ENCODE data around the gene MAST4. TPM values are rescaled to one million over a fixed set of nuclear protein-coding genes. Genes with fewer than 3 reads are reported as not detected.

Gene MAST4
- total RNA-seq, 2 donors from 2014 or later = 11.0 to 11.5 TPM

DNA sequence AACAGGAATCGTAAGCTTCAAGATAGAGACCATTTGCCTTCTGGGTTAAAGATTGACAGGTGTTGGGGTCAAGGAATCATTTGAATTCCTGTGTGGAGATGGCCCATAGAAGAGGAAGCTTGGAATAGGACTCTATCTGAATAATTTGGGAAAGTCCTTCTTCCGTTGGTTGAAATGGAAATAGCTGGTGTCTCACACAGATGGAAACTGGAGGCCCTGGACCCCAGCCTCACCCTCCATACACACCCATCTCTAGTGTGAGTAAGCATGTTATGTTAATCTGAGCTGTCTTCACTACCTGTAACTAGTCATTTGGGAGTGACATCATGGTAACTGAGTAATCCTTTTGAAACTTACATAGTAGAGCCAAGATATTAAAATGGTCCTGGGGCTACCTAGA lies 416.0 kb downstream of the MAST4 start:
- Histone ChIP-seq H3K27me3 (ENCODE audit: control insufficient read depth, insufficient read depth, low read length, poor library complexity, severe bottlenecking) (no peaks in the 10 kb centered on the region), H3K36me3 (ENCODE audit: control insufficient read depth, insufficient read depth, low read length) (no peaks in the 10 kb centered on the region), H3K4me3 (ENCODE audit: low read length) (no peak overlapping the region), H3K9ac (ENCODE audit: extremely low read depth, low read length, poor library complexity, severe bottlenecking) (no peak overlapping the region), H3K9me3 (ENCODE audit: control insufficient read depth, low read length) (no peaks in the 10 kb centered on the region), H3K27ac (ENCODE audit: low read depth, low read length) (no peak overlapping the region), H3K4me1 (ENCODE audit: control insufficient read depth, insufficient read depth, low read length) (peaks cover 15% of the 10 kb centered on the region)
- WGBS, 2 experiments (ENCODE audit: insufficient coverage in 1 of 2, insufficient read length in 1 of 2) = 79 to 100% methylated on average over 1 of the region's 2 CpGs
- TF ChIP-seq, protein P1, sequence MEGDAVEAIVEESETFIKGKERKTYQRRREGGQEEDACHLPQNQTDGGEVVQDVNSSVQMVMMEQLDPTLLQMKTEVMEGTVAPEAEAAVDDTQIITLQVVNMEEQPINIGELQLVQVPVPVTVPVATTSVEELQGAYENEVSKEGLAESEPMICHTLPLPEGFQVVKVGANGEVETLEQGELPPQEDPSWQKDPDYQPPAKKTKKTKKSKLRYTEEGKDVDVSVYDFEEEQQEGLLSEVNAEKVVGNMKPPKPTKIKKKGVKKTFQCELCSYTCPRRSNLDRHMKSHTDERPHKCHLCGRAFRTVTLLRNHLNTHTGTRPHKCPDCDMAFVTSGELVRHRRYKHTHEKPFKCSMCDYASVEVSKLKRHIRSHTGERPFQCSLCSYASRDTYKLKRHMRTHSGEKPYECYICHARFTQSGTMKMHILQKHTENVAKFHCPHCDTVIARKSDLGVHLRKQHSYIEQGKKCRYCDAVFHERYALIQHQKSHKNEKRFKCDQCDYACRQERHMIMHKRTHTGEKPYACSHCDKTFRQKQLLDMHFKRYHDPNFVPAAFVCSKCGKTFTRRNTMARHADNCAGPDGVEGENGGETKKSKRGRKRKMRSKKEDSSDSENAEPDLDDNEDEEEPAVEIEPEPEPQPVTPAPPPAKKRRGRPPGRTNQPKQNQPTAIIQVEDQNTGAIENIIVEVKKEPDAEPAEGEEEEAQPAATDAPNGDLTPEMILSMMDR (conservative IDR thresholded peaks at IDR 0.05) = no peak
- Mint-ChIP-seq H3K36me3 (ENCODE audit: low read depth) (no peaks in the 10 kb centered on the region), H3K9me3 (no peaks in the 10 kb centered on the region), H3K4me1 (peaks cover 31% of the 10 kb centered on the region), H3K27ac (no peak overlapping the region), H3K27me3 (ENCODE audit: insufficient read depth) (no peaks in the 10 kb centered on the region), H3K4me3 (no peak overlapping the region)
- DNase-seq = no peak

DNA sequence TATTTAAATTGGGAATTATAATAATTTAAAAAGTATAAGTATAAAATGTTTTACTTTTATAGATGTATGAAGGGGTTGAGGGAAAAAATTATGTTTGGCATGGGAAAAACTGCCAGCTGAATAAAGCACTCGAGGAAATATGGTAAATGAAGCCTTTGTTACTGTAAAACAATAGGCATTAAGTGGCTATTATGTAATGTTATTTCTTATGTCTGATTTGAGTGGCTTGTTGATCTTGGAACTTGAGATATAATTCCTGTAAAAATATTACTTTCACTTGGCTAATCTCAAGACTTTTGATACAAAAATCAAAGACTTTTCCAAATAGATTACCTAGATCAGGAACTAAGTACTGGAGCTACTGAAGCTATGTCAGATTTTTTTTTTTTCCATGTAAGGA lies 417.5 kb downstream of the MAST4 start:
- Histone ChIP-seq H3K4me3 (ENCODE audit: low read length) (no peak overlapping the region), H3K27ac (ENCODE audit: low read depth, low read length) (no peak overlapping the region), H3K4me1 (ENCODE audit: control insufficient read depth, insufficient read depth, low read length) (peaks cover 15% of the 10 kb centered on the region), H3K36me3 (ENCODE audit: control insufficient read depth, insufficient read depth, low read length) (no peaks in the 10 kb centered on the region), H3K9me3 (ENCODE audit: control insufficient read depth, low read length) (no peaks in the 10 kb centered on the region), H3K9ac (ENCODE audit: extremely low read depth, low read length, poor library complexity, severe bottlenecking) (no peak overlapping the region), H3K27me3 (ENCODE audit: control insufficient read depth, insufficient read depth, low read length, poor library complexity, severe bottlenecking) (no peaks in the 10 kb centered on the region)
- Mint-ChIP-seq H3K36me3 (ENCODE audit: low read depth) (no peaks in the 10 kb centered on the region), H3K27me3 (ENCODE audit: insufficient read depth) (no peaks in the 10 kb centered on the region), H3K4me3 (no peak overlapping the region), H3K27ac (no peak overlapping the region), H3K9me3 (no peaks in the 10 kb centered on the region), H3K4me1 (peaks cover 31% of the 10 kb centered on the region)
- TF ChIP-seq, protein P1 (conservative IDR thresholded peaks at IDR 0.05) = no peak
- 67 to 75% methylated on average over 1 of the region's 1 CpG for WGBS, 2 experiments (ENCODE audit: insufficient coverage in 1 of 2, insufficient read length in 1 of 2)
- DNase-seq = no peak

DNA sequence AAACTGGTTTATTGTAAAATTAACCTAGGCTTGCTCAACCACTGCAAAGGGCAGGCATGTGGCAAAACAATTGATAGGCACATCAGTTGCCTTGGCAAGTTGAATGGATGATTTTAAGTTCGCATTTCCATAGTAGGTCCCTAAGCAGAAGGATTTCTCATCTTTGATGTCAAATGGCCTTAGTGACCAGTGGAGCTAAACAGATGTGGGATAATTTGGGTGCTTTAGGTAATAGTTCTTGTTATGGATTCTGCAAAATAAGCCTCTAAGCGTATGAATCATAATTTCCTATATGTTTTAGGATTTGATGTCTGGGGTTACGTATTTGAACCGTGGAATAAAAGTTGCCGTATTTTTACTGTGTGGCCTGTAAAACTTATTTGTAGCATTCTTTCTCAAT lies 418.0 kb downstream of the MAST4 start:
- WGBS, 2 experiments (ENCODE audit: insufficient coverage in 1 of 2, insufficient read length in 1 of 2) = 93 to 97% methylated on average over 2 to 5 of the region's 5 CpGs
- TF ChIP-seq, protein P1 (conservative IDR thresholded peaks at IDR 0.05) = no peak
- no peak overlapping the region for H3K9ac ChIP-seq (ENCODE audit: extremely low read depth, low read length, poor library complexity, severe bottlenecking)
- H3K4me3 ChIP-seq (ENCODE audit: low read length) = no peak overlapping the region
- no peaks in the 10 kb centered on the region for H3K9me3 ChIP-seq (ENCODE audit: control insufficient read depth, low read length)
- H3K9me3 Mint-ChIP-seq = no peaks in the 10 kb centered on the region
- no peaks in the 10 kb centered on the region for H3K36me3 Mint-ChIP-seq (ENCODE audit: low read depth)
- no peak overlapping the region for H3K27ac ChIP-seq (ENCODE audit: low read depth, low read length)
- H3K27me3 Mint-ChIP-seq (ENCODE audit: insufficient read depth) = no peaks in the 10 kb centered on the region
- no peak for DNase-seq
- peaks cover 15% of the 10 kb centered on the region for H3K4me1 ChIP-seq (ENCODE audit: control insufficient read depth, insufficient read depth, low read length)
- no peaks in the 10 kb centered on the region for H3K36me3 ChIP-seq (ENCODE audit: control insufficient read depth, insufficient read depth, low read length)
- peaks cover 33% of the 10 kb centered on the region for H3K4me1 Mint-ChIP-seq
- no peak overlapping the region for H3K4me3 Mint-ChIP-seq
- no peaks in the 10 kb centered on the region for H3K27me3 ChIP-seq (ENCODE audit: control insufficient read depth, insufficient read depth, low read length, poor library complexity, severe bottlenecking)
- no peak overlapping the region for H3K27ac Mint-ChIP-seq

All from endodermal cell (in vitro differentiated cells).